ENCODE measurements around the gene FRMPD4.

Gene FRMPD4

DNA sequence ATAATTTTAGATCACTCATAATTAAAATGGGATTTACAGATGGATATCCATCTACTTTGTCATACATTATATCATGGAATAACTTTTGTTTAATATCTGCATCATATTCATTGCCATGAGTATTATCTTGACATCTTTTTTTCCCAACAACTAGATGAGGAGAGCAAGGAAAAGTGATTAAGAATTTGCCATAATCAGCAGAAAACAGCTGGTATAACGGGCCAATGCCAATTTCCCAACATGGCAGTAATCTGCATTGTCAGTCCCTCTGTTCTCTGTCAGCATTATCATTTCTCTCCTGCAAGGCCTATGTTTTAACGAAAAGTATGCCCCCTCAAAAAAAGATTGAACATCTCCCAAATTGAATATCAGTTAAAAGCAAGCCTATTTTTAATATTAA is 314.0 kb downstream of the FRMPD4 start:
- TF ChIP-seq, protein P1, sequence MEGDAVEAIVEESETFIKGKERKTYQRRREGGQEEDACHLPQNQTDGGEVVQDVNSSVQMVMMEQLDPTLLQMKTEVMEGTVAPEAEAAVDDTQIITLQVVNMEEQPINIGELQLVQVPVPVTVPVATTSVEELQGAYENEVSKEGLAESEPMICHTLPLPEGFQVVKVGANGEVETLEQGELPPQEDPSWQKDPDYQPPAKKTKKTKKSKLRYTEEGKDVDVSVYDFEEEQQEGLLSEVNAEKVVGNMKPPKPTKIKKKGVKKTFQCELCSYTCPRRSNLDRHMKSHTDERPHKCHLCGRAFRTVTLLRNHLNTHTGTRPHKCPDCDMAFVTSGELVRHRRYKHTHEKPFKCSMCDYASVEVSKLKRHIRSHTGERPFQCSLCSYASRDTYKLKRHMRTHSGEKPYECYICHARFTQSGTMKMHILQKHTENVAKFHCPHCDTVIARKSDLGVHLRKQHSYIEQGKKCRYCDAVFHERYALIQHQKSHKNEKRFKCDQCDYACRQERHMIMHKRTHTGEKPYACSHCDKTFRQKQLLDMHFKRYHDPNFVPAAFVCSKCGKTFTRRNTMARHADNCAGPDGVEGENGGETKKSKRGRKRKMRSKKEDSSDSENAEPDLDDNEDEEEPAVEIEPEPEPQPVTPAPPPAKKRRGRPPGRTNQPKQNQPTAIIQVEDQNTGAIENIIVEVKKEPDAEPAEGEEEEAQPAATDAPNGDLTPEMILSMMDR (IDR thresholded peaks at IDR 0.05; ENCODE audit: extremely low read depth, insufficient read depth, missing control alignments) = no peak
- in situ Hi-C loops (cut with MboI; ENCODE audit: low pct_unique_long_range_greater_than_20kb, low sequenced_read_pairs, unreplicated experiment) = no loop called here
- no peak for DNase-seq (ENCODE audit: low spot score)

GRCh38 chrX:12460929-12461328 is 322.7 kb downstream of the FRMPD4 start:
- no peak for DNase-seq (ENCODE audit: low spot score)
- TF ChIP-seq, protein P1 (IDR thresholded peaks at IDR 0.05; ENCODE audit: extremely low read depth, insufficient read depth, missing control alignments) = no peak
- in situ Hi-C loops (cut with MboI; ENCODE audit: low pct_unique_long_range_greater_than_20kb, low sequenced_read_pairs, unreplicated experiment) = no loop called here

DNA sequence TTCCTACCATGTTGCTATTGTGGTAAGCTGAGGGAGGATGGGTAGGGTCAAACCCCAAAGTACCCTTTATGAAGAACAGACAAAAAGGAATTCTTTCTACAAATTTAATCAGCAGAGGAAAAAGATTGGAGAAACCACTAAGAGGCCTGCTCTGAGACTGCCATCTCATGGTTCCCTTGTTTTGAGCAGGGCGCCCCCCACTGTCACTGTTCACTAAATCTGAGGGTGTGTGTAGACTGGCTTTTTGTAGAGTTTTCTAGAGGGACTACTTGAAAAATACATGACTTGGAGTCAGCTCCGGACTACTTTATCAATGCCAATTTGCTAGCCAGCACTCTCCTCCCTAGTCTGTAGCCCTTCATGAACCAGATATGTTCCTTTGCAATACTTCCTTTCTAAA is 324.8 kb downstream of the FRMPD4 start:
- TF ChIP-seq, protein P1 (IDR thresholded peaks at IDR 0.05; ENCODE audit: extremely low read depth, insufficient read depth, missing control alignments) = no peak
- in situ Hi-C loops (cut with MboI; ENCODE audit: low pct_unique_long_range_greater_than_20kb, low sequenced_read_pairs, unreplicated experiment) = no loop called here

DNA sequence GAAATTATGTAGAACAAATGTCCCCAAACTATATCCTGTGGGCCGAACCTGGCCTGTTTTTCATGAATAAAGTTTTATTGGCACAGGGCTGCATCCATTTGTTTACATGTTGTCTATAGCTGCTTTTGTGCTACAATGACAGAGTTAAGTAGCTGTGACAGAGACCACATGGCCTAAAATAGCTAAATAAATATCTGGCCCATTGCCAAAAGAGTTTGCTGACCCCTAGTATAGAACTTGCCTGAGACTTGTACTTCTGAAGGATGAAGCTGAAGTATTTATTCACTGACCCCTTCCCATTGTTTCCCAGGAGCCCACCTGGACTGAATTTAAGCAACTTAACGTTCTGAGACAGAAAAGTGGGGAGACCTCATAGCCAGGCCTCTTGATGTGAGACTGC is 325.6 kb downstream of the FRMPD4 start:
- TF ChIP-seq, protein P1 (IDR thresholded peaks at IDR 0.05; ENCODE audit: extremely low read depth, insufficient read depth, missing control alignments) = no peak
- no peak for DNase-seq (ENCODE audit: low spot score)
- in situ Hi-C loops (cut with MboI; ENCODE audit: low pct_unique_long_range_greater_than_20kb, low sequenced_read_pairs, unreplicated experiment) = no loop called here

More for the DNA sequence above, 324.8 kb downstream of the FRMPD4 start:
- DNase-seq (ENCODE audit: low spot score) = no peak

DNA sequence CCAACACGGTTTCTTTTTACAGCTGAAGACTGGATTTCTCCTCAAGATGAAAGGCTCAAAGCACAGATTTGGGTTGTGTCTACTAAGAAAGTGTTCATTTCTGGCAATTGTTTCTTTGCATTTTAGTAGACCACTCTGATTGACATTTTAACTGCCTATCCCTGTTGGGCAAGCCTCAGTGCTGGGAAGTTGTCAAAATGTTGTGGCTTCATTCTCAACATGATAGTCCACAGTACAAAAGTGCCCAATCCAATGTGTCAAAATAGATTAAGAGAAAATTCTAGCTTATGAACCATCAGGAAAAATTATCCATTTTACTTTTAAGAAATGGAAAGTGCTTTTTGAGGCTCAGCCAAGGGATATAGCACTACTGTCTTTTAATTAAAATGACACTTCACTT is 329.0 kb downstream of the FRMPD4 start:
- in situ Hi-C loops (cut with MboI; ENCODE audit: low pct_unique_long_range_greater_than_20kb, low sequenced_read_pairs, unreplicated experiment) = no loop called here
- TF ChIP-seq, protein P1 (IDR thresholded peaks at IDR 0.05; ENCODE audit: extremely low read depth, insufficient read depth, missing control alignments) = no peak
- no peak for DNase-seq (ENCODE audit: low spot score)

DNA sequence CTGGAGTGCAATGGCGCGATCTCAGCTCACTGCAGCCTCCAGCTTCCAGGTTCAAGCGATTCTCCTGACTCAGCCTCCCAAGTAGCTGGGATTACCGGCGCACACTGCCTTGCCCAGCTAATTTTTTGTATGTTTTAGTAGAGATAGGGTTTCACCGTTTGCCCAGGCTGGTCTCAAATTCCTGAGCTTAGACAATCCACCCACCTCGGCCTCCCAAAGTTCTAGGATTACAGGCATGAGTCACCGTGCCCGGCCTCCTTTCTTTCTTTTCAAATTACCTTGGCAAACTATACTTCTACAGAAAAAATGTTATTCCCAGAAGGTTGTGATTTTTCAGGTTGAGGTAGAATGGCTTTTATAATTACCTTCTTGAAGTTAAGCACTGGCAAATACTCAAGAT is 331.0 kb downstream of the FRMPD4 start:
- in situ Hi-C loops (cut with MboI; ENCODE audit: low pct_unique_long_range_greater_than_20kb, low sequenced_read_pairs, unreplicated experiment) = no loop called here
- TF ChIP-seq, protein P1 (IDR thresholded peaks at IDR 0.05; ENCODE audit: extremely low read depth, insufficient read depth, missing control alignments) = no peak
- no peak for DNase-seq (ENCODE audit: low spot score)

DNA sequence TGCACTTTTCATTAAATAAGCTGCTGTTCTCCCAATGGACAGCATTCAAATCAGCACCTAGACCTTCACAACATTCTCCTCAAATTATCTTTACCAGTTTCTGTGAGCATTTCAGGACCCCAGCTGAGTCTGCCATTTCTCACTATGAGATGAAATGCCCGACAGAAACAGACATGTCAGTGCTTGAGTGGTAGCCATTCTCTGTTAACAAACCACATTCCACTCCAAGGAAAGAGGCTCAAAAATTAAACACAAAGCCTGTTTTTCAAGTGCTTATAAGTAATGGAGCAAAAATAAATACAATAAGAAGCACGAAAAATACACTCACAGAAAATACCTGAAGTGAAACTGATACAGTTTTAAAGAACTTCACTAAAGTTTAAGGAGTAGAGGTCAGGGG is 332.8 kb downstream of the FRMPD4 start:
- TF ChIP-seq, protein P1 (IDR thresholded peaks at IDR 0.05; ENCODE audit: extremely low read depth, insufficient read depth, missing control alignments) = no peak
- in situ Hi-C loops (cut with MboI; ENCODE audit: low pct_unique_long_range_greater_than_20kb, low sequenced_read_pairs, unreplicated experiment) = no loop called here
- no peak for DNase-seq (ENCODE audit: low spot score)
